ENCODE measurements around the gene ZNF138.
A peak's percentile ranks its signal among the peaks of the same experiment; 100 is the strongest.
"Not testable (repeated sequence)": the region's sequence is repeated elsewhere in the genome, so short reads cannot be mapped to it uniquely, and the experiment has no call there.

Gene ZNF138

DNA sequence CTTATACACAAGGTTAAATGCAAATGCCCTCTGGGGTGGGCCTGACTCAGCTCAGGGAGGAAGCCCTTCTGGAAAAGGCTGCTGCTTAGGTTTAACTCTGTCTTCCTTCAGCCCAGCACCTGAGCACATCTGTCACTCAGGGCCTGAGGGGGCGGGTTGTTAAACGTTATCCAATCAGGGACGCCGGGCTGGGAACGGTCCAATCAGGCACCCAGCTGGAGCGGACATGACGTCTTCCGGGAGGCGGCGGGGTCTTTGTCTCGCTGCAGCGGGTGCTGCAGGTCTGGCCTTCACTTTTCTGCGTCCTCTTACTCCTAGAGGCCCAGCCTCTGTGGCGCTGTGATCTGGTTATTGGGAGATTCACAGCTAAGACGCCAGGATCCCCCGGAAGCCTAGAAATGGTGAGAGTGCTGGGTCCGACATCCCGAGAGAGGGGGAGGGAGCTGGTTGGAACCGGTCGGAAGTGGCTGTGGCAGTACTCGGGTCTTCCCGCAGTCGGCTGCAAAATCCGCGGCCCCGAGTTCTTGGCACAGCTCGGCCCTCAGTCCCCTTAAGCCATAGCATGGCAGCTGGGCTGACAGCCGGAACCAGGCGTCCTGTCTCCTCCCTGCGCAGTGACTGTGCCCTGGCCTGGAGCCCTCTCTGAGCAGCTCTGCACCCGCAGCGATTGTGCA lies at the start of gene ZNF138:
ZNF138 (plus strand) TSS at position 258 of the 674 bp plus-strand sequence; CDS start at position 399, 141 bp downstream.
- DNase-seq, result peak; percentile 96

DNA sequence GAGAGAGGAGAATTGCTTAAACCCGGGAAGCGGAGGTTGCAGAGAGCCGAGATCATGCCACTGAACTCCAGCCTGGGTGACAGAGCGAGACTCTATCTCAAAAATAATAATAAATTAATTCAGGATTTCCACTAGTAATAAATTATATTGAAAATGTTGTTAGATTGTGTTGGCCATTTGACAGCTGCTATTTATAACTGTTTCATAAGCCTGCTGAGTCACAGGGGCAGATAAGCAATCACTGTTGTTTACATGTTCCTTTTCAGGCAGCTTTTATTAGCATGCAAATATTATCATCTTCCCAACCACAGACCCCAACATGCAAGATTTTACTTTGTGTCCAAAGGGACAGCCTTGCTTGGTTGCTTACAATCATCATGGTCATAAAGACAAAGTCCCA lies 49.5 kb upstream of the ZNF138 start:
- no peak for DNase-seq

DNA sequence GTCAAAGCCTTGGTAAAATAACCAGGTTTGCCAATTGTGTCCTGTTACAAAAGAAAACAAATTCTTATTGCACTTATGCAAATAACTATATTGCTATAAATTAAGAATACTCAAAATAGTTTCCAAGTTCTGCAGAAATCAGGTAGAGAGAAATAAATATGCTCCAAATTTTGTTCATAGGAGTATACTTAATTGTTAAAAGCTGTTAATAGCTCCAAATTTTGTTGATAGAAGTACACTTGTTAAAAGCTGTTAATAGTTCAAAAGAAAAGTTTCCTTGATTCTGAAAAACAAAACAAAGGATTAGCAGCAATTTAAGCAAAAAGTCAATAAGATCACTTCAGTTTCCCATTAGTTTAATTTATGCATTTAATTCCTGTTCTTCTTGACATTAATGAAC lies 46.4 kb upstream of the ZNF138 start:
- DNase-seq, result no peak

DNA sequence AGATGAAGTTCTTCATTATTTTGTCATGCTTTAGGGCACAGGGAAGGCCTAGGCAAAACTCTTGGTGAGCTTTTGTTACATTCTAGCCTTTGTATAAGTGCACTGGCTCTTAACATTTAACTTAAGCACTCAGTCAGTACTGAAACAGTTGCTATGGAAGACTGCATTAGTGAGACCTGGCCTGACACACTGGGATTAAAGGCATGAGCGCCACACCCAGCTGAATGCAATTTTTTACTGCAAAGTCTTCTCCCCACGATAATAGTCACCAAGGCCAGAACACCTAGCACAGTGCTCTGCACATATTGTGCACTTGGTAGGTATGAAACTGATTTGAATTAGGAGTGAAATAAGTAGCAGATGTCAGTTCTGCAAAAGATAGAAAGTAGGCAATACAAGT lies 41.2 kb upstream of the ZNF138 start:
- no peak for DNase-seq

DNA sequence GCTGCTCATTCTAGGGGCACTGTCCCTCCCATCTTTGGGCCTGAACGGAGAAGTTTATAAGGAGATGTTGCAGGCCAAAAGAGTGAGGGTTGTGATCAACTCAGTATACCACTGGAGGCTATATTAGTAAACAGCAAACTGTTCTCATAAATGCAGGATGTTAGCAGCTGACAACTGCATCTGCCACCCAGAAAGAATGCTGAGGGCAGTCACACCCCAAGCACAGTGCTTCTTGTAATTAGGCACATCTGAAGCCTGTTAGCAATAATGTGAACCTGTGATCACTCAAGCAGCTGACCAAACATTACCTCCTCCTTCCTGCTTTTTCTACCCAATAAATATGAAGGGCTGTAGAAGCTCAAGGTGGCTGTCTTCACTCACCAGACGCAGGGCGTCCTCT lies 38.4 kb upstream of the ZNF138 start:
- no peak for DNase-seq

DNA sequence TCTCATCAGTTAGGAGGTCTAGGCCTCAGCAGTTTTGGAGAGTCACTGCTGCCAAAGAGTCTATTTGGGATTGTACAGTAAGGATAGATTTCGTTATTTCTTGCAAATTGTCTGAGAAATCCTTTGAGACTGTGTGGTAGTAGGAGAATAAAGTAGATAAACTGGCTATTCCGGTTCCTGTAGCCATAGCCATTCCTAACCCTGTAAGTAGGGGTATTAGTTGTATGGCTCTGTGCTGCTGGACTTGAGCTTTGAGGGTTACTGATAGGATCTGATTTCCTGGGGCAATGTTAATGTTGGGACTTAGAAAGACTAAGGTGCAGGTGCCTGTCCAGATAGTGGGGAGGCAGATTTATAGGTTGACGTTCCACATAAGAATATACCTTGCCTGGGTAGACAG lies 36.1 kb upstream of the ZNF138 start:
- DNase-seq, result no peak

DNA sequence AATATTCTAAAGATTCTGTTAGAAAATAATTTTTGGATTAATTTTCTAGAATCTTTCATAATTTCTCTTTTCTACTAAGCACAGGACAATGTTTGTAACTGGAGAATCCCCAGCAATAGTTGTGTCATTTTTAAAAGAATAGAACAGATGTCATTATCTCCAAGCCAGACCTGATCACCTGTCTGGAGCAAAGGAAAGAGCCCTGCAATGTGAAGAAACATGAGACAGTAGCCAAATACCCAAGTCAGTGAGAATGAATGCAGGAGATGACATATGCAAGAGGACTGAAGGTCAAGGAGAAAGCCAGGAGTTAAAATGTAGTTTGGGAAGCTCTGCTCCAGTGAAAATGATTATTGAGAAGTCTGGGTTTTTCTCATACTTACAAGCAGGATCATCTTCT lies 25.4 kb upstream of the ZNF138 start:
- no peak for DNase-seq

DNA sequence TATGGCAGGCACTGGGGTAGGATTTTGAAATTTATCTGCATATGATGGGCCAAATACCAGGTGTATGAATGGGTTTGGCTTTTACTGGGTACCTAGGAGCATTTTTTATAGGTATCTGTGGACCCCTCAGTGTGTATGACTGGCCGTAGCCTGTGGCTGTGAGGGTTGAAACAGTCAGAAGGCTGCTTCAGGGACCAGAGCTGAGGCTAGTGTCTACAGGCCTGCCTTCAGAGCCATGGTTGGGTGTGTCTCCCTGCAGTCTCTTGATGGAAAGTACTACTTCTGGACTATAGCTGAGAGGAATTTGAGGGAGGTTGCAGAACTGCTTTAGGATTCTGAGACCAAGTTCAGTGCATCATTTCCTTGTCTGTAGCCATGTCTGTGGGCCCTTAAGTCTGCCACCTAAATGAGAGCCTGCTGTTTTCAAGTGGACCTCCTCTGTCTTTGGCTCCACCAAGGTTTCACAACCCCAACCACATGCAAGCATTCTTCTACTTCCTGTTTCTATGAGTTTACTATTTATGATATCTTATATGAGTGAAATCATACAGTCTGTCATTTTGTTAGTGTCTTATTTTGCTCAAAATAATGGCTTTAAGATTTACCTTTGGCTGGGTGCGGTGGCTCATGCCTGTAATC lies 19.9 kb upstream of the ZNF138 start:
- no peak for DNase-seq

DNA sequence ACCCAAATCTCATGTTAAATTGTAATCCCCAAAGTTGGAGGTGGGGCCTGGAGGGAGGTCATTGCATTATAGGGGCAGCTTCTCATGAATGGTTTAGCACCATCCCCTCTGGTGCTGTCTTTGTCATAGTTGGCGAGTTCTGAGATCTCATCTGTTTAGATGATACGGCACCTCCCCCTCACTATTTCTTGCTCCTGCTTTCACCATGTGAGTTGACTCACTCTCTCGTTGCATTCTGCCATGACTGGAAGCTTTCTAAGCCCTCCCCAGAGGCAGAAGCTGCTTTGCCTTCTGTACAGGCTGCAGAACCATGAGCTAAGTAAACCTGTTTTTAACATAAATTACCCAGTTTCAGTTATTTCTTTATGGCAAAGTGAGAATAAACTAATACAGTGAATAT lies 18.9 kb upstream of the ZNF138 start:
- no peak for DNase-seq

DNA sequence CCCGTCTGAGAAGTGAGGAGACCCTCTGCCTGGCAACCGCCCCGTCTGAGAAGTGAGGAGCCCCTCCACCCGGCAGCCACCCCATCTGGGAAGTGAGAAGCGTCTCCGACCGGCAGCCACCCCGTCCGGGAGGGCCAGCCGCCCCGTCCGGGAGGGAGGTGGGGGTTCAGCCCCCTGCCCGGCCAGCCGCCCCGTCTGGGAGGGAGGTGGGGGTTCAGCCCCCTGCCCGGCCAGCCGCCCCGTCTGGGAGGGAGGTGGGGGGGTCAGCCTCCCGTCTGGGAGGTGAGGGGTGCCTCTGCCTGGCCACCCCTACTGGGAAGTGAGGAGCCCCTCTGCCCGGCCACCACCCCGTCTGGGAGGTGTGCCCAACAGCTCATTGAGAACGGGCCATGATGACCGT lies 9.4 kb upstream of the ZNF138 start:
- DNase-seq, result not testable (repeated sequence)

DNA sequence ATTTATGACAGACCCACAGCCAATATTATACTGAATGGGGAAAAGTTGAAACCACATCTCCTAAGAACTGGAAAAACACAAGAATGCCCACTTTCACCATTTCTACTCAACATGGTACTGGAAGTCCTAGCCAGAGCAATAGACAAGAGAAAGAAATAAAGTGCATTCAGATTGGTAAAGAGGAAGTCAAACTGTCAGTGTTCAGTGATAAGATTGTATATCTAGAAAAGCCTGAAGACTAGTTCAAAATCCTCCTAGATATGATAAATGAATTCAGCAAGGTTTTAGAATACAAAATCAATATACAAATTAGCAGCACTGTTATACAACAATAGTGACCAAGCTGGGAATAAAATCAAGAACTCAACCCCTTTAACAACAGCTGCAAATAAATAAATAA lies 6.9 kb upstream of the ZNF138 start:
- DNase-seq, result no peak

DNA sequence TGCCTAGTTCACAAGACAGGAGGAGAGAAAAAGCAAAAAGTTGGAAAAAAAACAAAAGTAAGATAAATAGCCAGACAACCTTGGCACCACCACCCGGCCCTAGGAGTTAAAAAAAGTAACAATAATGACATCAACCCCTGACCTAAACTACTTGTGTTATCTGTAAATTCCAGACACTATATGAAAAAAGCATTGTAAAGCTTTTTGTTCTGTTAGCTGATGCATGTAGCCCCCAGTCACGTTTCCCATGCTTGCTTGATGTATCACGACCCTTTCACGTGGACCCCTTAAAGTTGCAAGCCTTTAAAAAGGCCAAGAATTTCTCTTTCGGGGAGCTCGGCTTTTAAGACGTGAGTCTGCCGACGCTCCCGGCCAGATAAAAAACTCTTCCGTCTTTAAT lies 5.0 kb upstream of the ZNF138 start:
- not testable (repeated sequence) for DNase-seq

DNA sequence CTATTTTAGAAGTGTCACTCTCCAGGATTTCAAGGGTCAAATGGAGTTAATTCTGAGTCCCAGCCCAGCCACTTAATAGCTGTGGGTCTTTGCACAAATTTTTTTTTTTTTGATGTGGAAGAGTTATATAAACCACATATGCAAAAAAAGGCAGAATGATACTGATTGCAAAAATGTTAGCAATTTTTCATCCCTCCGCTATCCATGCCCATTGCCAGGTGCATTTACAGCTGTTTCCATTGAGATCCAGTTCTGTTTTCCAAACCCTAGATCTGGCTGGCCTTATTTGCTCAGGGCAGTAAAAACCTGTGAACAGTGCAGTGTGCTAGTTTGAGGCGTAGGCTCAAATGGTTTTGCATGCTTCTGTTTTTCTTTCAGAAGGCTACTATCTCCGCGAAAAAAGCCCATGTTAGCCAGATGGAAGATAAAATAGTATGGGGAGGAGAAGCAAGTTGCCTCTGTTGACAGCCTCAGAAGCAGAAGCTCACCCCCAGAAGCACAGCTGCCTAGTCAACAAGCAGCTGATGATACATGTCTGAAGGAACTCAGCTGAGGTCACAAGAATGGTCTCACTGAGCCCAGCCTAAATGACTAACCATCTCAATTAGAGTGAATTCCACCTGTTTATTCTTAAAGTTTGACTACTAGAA lies 997 bp upstream of the ZNF138 start:
- no peak for DNase-seq

DNA sequence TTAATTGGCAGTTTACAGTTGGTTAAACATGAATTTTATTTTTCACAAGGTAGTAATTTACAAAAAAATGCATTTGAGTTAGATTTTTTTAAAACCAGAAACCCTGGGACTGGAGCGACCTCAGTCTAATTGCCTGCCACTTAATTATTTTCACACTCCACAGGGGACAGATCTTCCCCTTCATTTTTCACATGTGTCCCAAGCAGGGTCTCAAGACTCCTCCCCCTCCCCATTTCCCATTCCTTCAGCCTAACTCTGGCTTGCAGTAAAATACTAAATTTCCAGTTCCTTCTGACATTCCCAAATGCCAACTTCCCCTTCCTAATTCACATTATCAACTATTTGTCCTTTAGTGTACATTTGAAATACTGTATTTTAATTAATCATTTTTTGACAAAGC lies 948 bp downstream of the ZNF138 start:
- no peak for DNase-seq

DNA sequence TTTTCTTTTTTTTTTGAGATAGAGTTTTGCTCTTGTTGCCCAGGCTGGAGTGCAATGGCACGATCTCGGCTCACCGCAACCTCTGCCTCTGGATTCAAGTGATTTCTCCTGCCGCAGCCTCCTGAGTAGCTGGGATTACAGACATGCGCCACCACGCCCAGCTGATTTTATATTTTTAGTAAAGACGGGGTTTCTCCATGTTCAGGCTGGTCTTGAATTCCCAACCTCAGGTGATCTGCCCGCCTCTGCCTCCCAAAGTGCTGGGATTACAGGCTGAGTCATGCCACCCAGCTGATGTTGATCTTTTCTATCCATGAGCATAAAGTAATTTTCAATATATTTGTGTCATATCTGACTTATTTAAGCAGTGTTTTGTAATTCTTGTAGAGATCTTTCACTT lies 4.9 kb downstream of the ZNF138 start:
- not testable (repeated sequence) for DNase-seq

DNA sequence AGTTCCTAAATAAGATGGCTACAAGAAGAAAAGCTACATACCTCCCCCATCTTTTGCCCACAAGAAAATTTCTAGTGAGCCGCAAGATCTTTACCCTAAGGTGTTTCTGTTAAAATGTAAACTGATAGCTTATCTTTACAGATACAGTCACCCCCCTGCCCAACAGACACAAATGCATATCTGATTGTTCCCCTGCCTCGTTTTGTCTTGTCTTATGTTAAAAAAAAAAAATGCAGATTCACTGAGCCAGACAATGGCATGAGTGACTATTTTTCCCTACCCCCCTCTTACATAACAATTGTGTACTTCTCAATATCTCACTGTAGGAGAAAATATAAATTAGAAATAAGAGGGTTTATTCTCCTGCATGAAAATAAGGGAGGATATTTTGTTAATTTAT lies 8.5 kb downstream of the ZNF138 start:
- DNase-seq, result no peak

DNA sequence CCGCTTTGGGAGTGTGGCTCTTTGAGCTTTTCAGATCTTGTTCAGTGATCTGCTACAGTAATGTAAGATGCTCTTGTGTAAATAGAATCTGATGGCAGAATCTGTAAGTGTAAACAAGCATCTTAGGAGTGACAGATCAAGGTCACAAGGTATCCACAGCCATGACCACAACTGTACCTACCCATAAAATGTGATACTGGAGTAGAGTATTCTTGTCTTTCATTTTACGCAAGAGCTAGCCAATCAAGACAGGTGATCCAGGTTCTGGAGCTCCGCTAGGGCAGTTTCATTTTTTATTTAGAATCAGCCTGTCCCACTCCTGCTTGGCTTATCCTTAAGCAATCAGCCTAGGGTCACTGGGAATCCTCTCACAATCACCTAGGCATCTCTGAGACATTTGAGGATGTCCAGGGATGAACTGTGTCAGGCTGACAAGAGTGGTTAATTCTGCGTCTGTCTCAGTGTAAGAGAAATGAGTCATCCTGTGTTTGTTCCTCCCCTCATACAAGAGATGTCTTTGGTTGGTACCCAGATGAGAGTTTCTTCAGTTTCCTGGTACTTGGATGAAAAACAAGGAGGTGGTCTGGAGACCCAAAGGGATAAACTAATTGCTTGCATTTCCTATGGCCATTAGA lies 13.6 kb downstream of the ZNF138 start:
- no peak for DNase-seq

DNA sequence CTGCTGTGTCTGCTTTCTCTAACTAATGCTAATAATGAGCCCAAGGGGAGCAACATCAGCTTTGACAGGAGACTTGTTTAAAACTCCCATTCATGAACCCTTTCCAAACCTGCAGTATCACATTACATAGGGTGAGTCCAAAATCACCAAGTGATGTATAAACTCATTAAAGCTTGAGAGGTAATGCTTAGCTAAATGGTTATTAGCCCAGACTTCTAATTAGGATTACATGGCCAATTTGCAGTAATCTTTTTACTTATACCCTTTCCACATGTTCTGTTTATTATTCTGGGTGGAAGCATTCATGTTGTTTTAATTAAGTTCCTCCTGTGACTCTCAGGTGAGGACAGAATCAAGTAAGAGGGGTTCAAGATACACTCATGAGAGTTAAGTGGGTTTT lies 17.5 kb downstream of the ZNF138 start:
- no peak for DNase-seq

DNA sequence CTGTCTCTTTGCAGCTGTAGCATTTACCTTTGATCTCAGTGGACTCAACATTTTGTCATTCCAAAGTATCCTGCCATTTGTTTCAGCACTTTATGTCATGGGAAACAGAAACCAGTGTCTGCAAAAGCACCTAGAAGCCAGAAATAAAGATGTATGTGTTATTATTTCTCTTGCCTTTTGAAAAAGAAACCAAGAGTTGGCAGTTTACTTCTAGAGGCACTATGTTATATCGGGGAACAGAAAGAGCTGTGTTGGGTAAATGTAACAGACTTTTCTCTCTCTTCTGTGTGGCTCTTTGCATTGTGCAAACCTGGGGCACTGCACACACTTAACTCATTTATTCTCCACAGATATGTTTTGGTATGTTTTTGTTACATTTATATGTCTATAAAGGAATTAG lies 36.7 kb downstream of the ZNF138 start:
- no peak for DNase-seq

DNA sequence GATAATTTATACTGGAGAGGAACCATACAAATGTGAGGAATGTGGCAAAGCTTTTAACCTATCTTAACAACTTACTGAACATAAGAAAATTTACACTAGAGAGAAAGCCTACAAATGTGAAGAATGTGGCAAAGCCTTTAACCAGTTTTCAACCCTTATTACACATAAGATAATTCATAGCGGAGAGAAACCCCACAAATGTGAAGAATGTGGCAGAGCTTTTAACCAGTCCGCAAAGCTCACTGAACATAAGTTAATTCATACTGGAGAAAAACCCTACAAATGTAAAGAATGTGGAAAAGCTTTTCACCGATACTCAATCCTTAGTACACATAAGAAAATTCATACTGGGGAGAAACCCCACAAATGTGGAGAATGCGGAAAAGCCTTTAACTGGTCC lies 37.9 kb downstream of the ZNF138 start:
- DNase-seq, result no peak

DNA sequence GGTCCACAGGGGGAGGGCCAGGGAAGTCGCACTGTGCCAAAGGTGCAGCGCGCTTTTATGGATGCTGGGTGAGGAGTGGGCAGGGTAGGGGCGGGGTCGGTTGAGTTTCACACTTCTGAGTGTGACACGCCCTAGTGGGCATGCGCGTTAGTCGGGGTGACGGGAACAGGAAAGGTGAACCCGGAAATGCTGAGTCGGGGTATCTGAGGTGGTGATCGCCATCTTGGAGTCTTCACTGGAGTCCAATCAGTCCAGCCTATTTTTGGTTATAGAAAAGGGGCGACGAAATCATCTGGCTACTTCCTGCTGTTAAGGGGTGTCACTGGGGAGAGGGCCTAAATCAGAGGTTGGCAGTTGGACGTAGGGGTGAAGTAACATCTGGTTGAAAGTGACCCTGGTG lies 40.8 kb downstream of the ZNF138 start:
- no peak for DNase-seq

DNA sequence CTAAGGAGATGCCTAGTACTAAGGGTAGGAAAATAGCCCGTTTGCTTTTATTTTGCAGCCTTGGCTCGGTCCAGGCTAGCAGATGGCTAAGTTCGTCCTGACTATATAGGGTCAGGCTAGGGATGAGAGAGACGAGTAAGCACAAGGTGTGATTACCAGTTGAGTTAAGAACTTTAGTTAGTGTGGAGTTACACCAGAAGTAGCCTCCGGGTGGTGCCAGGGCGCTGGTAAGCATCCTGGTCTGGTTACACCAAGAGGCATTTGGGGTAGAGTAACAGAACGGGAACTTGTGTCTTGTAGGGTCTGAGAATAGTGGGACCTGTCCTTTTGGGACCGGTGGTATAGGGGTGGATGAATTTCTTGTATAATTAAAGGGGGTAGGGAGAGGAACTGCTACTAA lies 41.6 kb downstream of the ZNF138 start:
- not testable (repeated sequence) for DNase-seq

DNA sequence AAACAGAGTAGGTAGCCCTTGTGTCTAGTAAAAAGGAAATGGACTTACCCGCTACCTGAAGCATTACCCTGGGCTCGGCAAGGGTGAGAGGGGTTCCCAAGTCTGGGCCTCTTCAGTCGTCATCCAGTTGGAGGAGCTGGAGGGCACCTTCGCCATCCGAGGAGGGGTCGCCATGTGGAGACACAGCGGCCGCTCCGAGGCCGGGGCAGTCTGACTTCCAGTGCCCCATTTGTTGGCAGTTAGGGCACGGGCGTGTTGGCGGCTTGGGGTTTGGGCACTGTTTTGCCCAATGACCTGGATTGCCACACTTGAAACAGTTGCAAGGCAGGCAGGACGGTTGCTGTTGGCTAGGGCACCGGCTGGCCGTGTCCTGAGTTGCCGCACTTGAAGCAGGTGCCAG lies 43.8 kb downstream of the ZNF138 start:
- DNase-seq, result not testable (repeated sequence)

DNA sequence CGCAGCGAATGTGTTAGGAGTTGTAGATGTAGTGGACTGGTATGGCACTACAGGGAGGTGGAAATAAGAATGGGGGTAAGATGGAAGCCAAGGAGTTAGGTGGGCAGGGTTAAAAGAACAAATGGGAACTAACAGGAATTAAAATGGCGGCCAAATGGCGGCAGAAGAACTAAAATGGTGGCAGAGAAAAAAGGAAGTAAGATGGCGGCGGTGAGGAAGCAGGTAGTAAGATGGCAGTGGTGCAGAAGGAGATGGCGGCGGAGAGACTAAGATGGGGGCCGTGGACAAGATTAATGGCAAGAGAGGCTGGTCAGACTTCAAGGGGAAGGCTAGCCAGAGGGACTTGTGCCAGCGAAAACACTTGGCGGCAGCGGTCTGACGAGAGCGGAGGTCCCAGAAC lies 44.5 kb downstream of the ZNF138 start:
- DNase-seq, result no peak
